ENCODE measurements around the gene DNAJB5.

DNAJB5 gene

DNA sequence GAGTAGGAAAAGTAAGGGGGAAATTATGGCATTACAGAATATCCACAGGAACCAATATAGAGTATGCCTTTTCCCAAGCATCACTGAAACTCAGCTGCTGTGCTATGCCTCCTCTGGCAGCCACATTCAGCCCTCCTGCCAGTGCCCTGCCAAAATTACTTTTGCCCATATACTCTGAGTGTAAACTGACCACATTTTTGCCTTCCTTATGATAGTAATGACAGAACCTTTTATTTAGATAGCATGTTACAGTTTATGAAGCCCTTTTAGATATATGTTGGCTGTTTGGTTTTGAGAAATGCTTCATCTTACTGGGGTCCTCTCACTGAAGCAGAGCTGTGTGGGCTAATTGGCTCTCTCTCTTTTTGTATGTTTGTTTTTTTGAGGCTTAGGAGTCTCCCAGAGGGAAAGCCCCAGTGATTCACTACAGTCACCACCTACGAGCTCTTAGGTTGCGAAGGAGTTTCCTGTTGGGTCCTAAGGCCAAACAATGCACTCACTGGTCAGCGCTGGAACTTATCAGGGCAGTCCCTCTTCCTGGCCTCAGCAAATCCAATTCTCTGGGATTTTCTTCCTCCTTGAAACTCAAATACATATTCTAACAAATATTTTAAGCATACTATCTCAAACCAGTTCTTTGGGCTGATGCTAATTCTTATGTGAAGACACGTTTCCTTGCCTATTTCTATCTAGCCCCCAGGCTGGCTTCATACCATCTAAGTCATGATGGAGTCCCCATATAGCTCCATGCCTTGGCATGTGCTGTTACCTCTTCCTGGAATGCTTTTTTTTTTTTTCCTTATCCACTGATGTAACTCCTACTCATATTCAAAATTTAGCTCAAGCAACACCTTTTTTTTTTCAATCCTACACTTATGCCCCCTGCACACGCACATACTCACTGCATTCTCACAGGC, 27.7 kb upstream of the DNAJB5 start:
- Histone ChIP-seq H3K4me1 (ENCODE audit: control insufficient read depth, insufficient read depth, low read length, poor library complexity, severe bottlenecking) (peaks cover 12% of the 10 kb centered on the region), H3K9me3 (ENCODE audit: control insufficient read depth, low read length) (no peaks in the 10 kb centered on the region), H3K27ac (ENCODE audit: low read depth, low read length, severe bottlenecking) (peak overlapping the region; percentile 39), H3K36me3 (ENCODE audit: control insufficient read depth, insufficient read depth, low read length) (no peaks in the 10 kb centered on the region), H3K4me3 (ENCODE audit: extremely low read depth, insufficient read depth, low read length, poor library complexity, severe bottlenecking) (no peak overlapping the region)
- 52 to 59% methylated on average over 5 of the region's 5 CpGs for WGBS, 2 experiments (ENCODE audit: insufficient coverage in 2 of 2)

DNA sequence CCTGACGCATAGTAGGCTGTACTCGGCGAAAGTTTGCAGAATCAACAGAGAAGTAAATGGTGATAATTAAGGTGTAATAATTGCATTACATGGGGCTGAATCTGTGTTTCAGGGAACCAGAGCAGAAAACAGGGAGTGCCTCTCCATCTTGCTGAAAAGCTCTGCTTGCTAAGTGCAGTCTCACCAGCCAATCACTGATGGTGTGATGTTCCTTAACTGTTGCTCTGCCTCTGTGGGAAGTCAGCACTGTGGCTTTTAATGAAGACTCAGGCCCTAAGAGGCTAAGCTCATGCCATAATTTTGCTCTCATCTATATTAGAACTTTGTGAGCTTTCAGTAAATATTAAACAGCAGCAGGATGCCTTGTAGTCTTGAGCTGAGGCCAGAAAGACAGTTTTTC, 27.0 kb upstream of the DNAJB5 start:
- no peaks in the 10 kb centered on the region for H3K36me3 ChIP-seq (ENCODE audit: control insufficient read depth, insufficient read depth, low read length)

DNA sequence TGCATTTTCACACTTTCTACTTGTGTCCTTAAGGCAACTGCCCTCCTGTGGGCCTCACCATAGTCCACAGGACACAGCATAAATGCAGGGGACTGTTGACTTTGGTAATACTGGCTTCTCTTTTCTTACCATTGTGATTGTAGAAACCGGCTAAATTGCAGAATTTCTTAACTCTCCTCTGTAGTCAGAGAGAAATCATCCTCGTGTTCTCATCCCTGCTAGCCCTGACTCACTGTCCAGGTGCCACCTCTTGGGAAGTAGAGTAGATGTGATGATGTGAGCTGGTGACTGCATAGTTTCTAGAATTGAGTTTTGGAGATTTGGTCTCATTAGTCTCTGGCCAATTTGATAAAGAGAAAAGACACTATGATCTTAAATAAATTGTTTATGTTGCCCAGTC, 26.0 kb upstream of the DNAJB5 start:
- Histone ChIP-seq H3K27ac (ENCODE audit: low read depth, low read length, severe bottlenecking) (no peak overlapping the region), H3K9me3 (ENCODE audit: control insufficient read depth, low read length) (no peaks in the 10 kb centered on the region), H3K4me3 (ENCODE audit: extremely low read depth, insufficient read depth, low read length, poor library complexity, severe bottlenecking) (no peak overlapping the region), H3K4me1 (ENCODE audit: control insufficient read depth, insufficient read depth, low read length, poor library complexity, severe bottlenecking) (peaks cover 12% of the 10 kb centered on the region), H3K36me3 (ENCODE audit: control insufficient read depth, insufficient read depth, low read length) (no peaks in the 10 kb centered on the region)
- no CpG with 5 or more reads among the region's 2 CpGs for WGBS, 2 experiments (ENCODE audit: insufficient coverage in 2 of 2)

More for the DNA sequence above, 27.0 kb upstream of the DNAJB5 start:
- peaks cover 12% of the 10 kb centered on the region for H3K4me1 ChIP-seq (ENCODE audit: control insufficient read depth, insufficient read depth, low read length, poor library complexity, severe bottlenecking)
- H3K27ac ChIP-seq (ENCODE audit: low read depth, low read length, severe bottlenecking): no peak overlapping the region
- no peak overlapping the region for H3K4me3 ChIP-seq (ENCODE audit: extremely low read depth, insufficient read depth, low read length, poor library complexity, severe bottlenecking)
- 88 to 92% methylated on average over 2 of the region's 3 CpGs for WGBS, 2 experiments (ENCODE audit: insufficient coverage in 2 of 2)
- H3K9me3 ChIP-seq (ENCODE audit: control insufficient read depth, low read length): no peaks in the 10 kb centered on the region

DNA sequence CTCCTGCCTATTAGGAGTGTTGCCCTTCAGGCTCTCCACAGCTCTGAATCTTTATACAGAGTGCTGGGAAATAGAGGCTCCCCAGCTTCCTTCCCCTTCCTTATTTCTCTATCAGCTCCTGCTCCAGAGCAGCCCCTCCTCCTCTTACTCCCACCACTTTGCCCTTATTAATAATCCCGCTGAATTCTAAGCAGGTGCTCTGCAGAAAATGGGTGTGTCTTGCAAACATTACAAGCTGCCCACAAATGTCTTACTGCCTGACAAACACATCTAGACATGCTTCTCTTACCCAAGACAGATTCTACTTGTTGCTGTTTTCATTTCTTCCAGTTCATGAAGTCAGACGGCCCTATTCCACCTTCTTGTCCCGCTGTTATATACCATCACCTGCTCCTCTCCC, 25.1 kb upstream of the DNAJB5 start:
- WGBS, 2 experiments (ENCODE audit: insufficient coverage in 2 of 2): 86 to 95% methylated on average over 2 to 3 of the region's 3 CpGs
- peaks cover 12% of the 10 kb centered on the region for H3K4me1 ChIP-seq (ENCODE audit: control insufficient read depth, insufficient read depth, low read length, poor library complexity, severe bottlenecking)
- H3K4me3 ChIP-seq (ENCODE audit: extremely low read depth, insufficient read depth, low read length, poor library complexity, severe bottlenecking): no peak overlapping the region
- H3K27ac ChIP-seq (ENCODE audit: low read depth, low read length, severe bottlenecking): no peak overlapping the region
- no peaks in the 10 kb centered on the region for H3K9me3 ChIP-seq (ENCODE audit: control insufficient read depth, low read length)
- no peaks in the 10 kb centered on the region for H3K36me3 ChIP-seq (ENCODE audit: control insufficient read depth, insufficient read depth, low read length)

DNA sequence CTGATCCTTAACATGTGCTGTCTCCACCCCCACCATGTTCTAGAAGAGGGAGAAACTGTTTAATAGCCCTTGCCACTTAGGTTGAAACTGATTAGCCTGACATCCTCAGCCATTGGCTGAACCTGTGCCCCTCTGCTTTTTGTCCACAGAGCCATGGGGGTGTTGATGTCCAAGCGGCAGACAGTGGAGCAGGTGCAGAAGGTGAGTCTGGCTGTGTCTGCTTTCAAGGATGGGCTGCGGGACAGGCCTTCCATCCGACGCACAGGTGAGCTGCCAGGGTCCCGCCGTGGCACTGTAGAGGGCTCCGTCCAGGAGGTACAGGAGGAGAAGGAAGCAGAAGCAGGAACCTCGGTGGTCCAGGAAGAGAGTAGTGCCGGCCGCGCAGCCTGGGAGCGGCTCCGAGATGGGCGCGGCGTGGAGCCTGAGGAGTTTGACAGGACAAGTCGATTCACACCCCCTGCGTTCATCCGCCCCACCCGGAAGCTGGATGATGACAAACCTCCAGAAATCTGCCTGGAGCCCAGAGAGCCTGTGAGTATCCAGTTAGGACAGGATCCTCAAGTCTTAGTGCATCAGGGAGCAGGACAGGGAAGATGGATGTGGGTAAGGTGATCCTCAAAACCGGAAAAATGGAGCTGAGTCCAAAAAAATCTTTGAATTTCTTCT, 18.3 kb upstream of the DNAJB5 start:
- Histone ChIP-seq H3K4me1 (ENCODE audit: control insufficient read depth, insufficient read depth, low read length, poor library complexity, severe bottlenecking) (no peaks in the 10 kb centered on the region), H3K4me3 (ENCODE audit: extremely low read depth, insufficient read depth, low read length, poor library complexity, severe bottlenecking) (no peak overlapping the region), H3K27ac (ENCODE audit: low read depth, low read length, severe bottlenecking) (no peak overlapping the region), H3K9me3 (ENCODE audit: control insufficient read depth, low read length) (no peaks in the 10 kb centered on the region), H3K36me3 (ENCODE audit: control insufficient read depth, insufficient read depth, low read length) (no peaks in the 10 kb centered on the region)
- WGBS, 2 experiments (ENCODE audit: insufficient coverage in 2 of 2): 94 to 96% methylated on average over 20 to 21 of the region's 21 CpGs

DNA sequence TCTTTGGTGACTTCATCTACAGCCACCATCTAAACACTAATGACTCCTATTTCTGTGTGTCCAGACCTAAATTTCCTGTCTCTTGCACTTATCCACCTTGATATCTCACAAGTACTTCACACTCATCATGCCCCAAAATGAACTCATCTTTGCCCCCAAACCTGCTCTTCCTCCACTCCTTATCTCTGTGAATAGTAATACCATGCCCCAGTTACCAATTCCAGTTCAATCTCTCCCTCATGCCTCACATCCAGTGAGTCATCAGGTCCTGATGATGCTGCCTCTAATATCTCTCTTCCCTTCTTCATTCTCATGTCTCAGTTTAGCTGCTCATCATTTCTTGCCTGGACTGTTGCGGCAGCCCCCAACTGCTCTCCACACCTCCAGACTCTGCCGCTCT, 14.9 kb upstream of the DNAJB5 start:
- Histone ChIP-seq H3K36me3 (ENCODE audit: control insufficient read depth, insufficient read depth, low read length) (no peaks in the 10 kb centered on the region), H3K4me1 (ENCODE audit: control insufficient read depth, insufficient read depth, low read length, poor library complexity, severe bottlenecking) (no peaks in the 10 kb centered on the region), H3K4me3 (ENCODE audit: extremely low read depth, insufficient read depth, low read length, poor library complexity, severe bottlenecking) (no peak overlapping the region), H3K9me3 (ENCODE audit: control insufficient read depth, low read length) (no peaks in the 10 kb centered on the region), H3K27ac (ENCODE audit: low read depth, low read length, severe bottlenecking) (no peak overlapping the region)
- WGBS, 2 experiments (ENCODE audit: insufficient coverage in 2 of 2): 100% methylated on average over 1 of the region's 2 CpGs

DNA sequence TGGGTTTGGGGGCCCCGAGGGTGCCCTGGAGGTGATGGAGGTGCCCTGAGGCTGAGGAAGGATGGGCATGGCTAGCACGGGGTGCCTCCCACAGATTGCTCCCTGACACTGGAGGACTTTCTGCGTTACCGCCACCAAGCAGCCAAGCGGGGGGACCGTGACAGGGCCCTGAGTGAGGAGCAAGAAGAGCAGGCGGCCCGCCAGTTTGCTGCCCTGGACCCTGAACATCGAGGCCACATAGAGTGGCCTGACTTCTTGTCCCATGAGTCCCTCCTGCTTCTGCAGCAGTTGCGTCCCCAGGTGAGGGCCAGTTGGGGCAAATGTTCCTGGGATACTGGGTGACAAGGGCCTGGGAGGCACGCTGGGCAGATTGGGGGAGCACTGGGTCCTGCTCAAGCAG, 13.1 kb upstream of the DNAJB5 start:
- Histone ChIP-seq H3K4me1 (ENCODE audit: control insufficient read depth, insufficient read depth, low read length, poor library complexity, severe bottlenecking) (no peaks in the 10 kb centered on the region), H3K9me3 (ENCODE audit: control insufficient read depth, low read length) (no peaks in the 10 kb centered on the region), H3K27ac (ENCODE audit: low read depth, low read length, severe bottlenecking) (no peak overlapping the region), H3K36me3 (ENCODE audit: control insufficient read depth, insufficient read depth, low read length) (no peaks in the 10 kb centered on the region), H3K4me3 (ENCODE audit: extremely low read depth, insufficient read depth, low read length, poor library complexity, severe bottlenecking) (no peak overlapping the region)
- 87 to 98% methylated on average over 9 to 11 of the region's 11 CpGs for WGBS, 2 experiments (ENCODE audit: insufficient coverage in 2 of 2)

DNA sequence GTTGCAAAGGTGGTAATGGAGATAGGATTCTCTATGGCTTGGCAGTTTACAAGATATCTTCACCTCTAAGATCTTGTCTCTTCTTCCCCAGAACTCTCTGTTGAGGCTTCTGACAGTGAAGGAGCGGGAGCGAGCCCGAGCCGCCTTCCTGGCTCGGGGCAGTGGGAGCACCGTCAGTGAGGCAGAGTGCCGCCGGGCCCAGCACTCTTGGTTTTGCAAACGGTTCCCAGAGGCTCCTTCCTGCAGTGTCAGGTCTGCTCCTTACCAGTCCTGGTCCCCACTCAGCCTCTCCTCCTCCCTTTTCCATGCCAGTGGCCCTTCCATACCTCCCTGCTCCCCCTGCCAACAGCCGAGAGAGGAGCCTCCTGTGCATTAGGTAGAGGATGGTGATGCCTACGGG, 12.6 kb upstream of the DNAJB5 start:
- no peak overlapping the region for H3K4me3 ChIP-seq (ENCODE audit: extremely low read depth, insufficient read depth, low read length, poor library complexity, severe bottlenecking)
- no peak overlapping the region for H3K27ac ChIP-seq (ENCODE audit: low read depth, low read length, severe bottlenecking)
- no peaks in the 10 kb centered on the region for H3K36me3 ChIP-seq (ENCODE audit: control insufficient read depth, insufficient read depth, low read length)
- H3K9me3 ChIP-seq (ENCODE audit: control insufficient read depth, low read length): no peaks in the 10 kb centered on the region
- 95 to 96% methylated on average over 7 to 10 of the region's 11 CpGs for WGBS, 2 experiments (ENCODE audit: insufficient coverage in 2 of 2)
- H3K4me1 ChIP-seq (ENCODE audit: control insufficient read depth, insufficient read depth, low read length, poor library complexity, severe bottlenecking): no peaks in the 10 kb centered on the region

DNA sequence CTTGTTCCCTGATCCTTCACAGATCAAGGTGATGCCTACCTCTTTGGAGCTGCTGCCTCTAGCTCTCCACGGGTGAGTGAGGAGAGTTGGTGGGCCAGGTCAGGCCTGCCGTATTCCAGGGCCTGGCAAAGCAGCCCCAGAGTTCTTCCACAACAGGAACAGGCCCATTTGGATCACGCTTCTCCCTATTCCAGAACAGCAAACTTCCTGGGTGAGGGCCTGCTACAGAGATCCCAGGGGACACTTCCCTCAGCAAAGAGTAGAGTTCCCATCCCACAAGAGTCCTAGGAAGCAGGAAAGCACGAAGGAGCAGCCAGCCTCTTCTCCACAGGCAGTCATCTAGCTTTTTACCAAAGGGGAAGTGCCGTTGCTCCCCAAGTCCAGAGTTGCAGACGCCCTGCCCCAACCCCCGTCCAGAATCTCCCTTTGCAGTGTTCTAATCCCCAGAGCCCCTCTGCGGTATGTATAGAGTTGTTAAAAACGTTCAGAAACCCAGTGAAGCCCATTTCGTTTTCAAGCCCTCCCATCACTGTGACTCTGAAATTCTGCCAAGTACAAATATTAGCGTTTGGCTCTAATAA, 9.3 kb upstream of the DNAJB5 start:
- 78 to 80% methylated on average over 5 to 7 of the region's 11 CpGs for WGBS, 2 experiments (ENCODE audit: insufficient coverage in 2 of 2)
- Histone ChIP-seq H3K27ac (ENCODE audit: low read depth, low read length, severe bottlenecking) (no peak overlapping the region), H3K4me3 (ENCODE audit: extremely low read depth, insufficient read depth, low read length, poor library complexity, severe bottlenecking) (no peak overlapping the region), H3K36me3 (ENCODE audit: control insufficient read depth, insufficient read depth, low read length) (no peaks in the 10 kb centered on the region), H3K4me1 (ENCODE audit: control insufficient read depth, insufficient read depth, low read length, poor library complexity, severe bottlenecking) (no peaks in the 10 kb centered on the region), H3K9me3 (ENCODE audit: control insufficient read depth, low read length) (no peaks in the 10 kb centered on the region)

DNA sequence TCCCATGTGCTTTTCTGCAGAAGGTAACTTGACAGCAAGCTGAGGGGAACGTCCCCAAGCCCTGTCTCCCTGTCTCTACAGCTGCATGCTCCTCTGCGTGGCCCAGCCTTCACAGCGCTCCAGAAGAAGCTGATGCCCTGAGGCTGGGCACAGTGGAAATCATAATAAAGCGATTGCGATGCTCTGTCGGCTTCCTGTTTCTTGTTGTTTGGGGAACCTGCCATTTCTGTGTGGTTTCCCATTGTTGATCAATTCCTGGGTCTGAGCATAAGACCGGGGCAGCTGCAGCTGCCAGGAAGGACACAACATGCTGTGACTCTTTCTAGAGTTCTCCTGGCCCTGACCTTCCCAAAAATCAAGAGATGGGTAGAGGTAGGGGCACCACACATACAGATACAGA, 7.2 kb upstream of the DNAJB5 start:
- H3K9me3 ChIP-seq (ENCODE audit: control insufficient read depth, low read length): no peaks in the 10 kb centered on the region
- WGBS, 2 experiments (ENCODE audit: insufficient coverage in 2 of 2): 86 to 90% methylated on average over 6 to 7 of the region's 7 CpGs
- peaks cover 5% of the 10 kb centered on the region for H3K4me1 ChIP-seq (ENCODE audit: control insufficient read depth, insufficient read depth, low read length, poor library complexity, severe bottlenecking)
- no peak overlapping the region for H3K27ac ChIP-seq (ENCODE audit: low read depth, low read length, severe bottlenecking)
- no peaks in the 10 kb centered on the region for H3K36me3 ChIP-seq (ENCODE audit: control insufficient read depth, insufficient read depth, low read length)
- H3K4me3 ChIP-seq (ENCODE audit: extremely low read depth, insufficient read depth, low read length, poor library complexity, severe bottlenecking): no peak overlapping the region
